GM23338 (cell line): ENCODE measurements around the gene SH3TC2. TPM values are rescaled to one million over a fixed set of nuclear protein-coding genes. Genes with fewer than 3 reads are reported as not detected.
A peak's percentile ranks its signal among the peaks of the same experiment; 100 is the strongest.

Experiments
- ATAC-seq: fragments of 200-7000 bp; cut with Tn5 transposase; 3 replicates; pipeline ENCODE4 v1.9.1; 2020
- DNase-seq: peaks from one replicate; pipeline ENCODE4 v3.0.0-alpha.2; 2015; ENCODE audit warnings: low spot score
- H2AFZ ChIP-seq: fragments of 200-600 bp; sonication (generic); 2 replicates; pipeline ENCODE4 v1.8.0; 2016; ENCODE audit warnings: antibody characterized with exemption, mild to moderate bottlenecking, moderate library complexity
- H3F3A ChIP-seq: fragments of 200-600 bp; sonication (generic); replicated peaks from 2 replicates; pipeline ENCODE4 v1.8.0; 2017; ENCODE audit warnings: antibody characterized with exemption, mixed run types, low read depth
- H3K27ac ChIP-seq: fragments of 200-600 bp; sonication (generic); 2 replicates; pipeline ENCODE4 v1.6.1; 2016; ENCODE audit warnings: low read depth
- H3K27me3 ChIP-seq: fragments of 200-600 bp; sonication (generic); 2 replicates; pipeline ENCODE4 v1.8.0; 2016; ENCODE audit warnings: mild to moderate bottlenecking, mixed run types, moderate library complexity; ENCODE audit not compliant: insufficient read depth
- H3K36me3 ChIP-seq: fragments of 200-600 bp; sonication (generic); 2 replicates; pipeline ENCODE4 v1.8.0; 2016; ENCODE audit warnings: mild to moderate bottlenecking; ENCODE audit not compliant: insufficient read depth
- H3K4me1 ChIP-seq: fragments of 200-600 bp; sonication (generic); 2 replicates; pipeline ENCODE4 v1.8.0; 2016; ENCODE audit warnings: mild to moderate bottlenecking, moderate library complexity; ENCODE audit not compliant: insufficient read depth
- H3K4me2 ChIP-seq: fragments of 200-600 bp; sonication (generic); 2 replicates; pipeline ENCODE4 v1.7.1; 2017; ENCODE audit warnings: mixed run types
- H3K4me3 ChIP-seq: fragments of 200-600 bp; sonication (generic); 2 replicates; pipeline ENCODE4 v1.6.1; 2016; ENCODE audit warnings: mixed run types
- H3K79me2 ChIP-seq: fragments of 200-600 bp; sonication (generic); replicated peaks from 2 replicates; pipeline ENCODE4 v1.8.0; 2017; ENCODE audit warnings: mild to moderate bottlenecking; ENCODE audit not compliant: insufficient read depth
- H3K9me2 ChIP-seq: fragments of 200-600 bp; sonication (generic); 2 replicates; pipeline ENCODE4 v1.8.0; 2017; ENCODE audit not compliant: insufficient read depth
- H4K20me1 ChIP-seq: fragments of 200-600 bp; sonication (generic); replicated peaks from 2 replicates; pipeline ENCODE4 v1.8.0; 2017; ENCODE audit warnings: mild to moderate bottlenecking; ENCODE audit not compliant: insufficient read depth
- H3K27ac Mint-ChIP-seq: 2 replicates; pipeline ENCODE4 v1.8.0; 2020; ENCODE audit warnings: inconsistent platforms, mild to moderate bottlenecking, moderate library complexity, mixed read lengths
- H3K27me3 Mint-ChIP-seq: 3 replicates; pipeline ENCODE4 v1.8.0; 2022; ENCODE audit warnings: low read depth, mild to moderate bottlenecking, moderate library complexity, mixed read lengths, inconsistent platforms; ENCODE audit not compliant: insufficient read depth, poor library complexity
- H3K36me3 Mint-ChIP-seq: 3 replicates; pipeline ENCODE4 v1.8.0; 2021; ENCODE audit warnings: low read depth, mild to moderate bottlenecking, inconsistent platforms, moderate library complexity, mixed read lengths
- H3K4me1 Mint-ChIP-seq: 3 replicates; pipeline ENCODE4 v1.8.0; 2020; ENCODE audit warnings: mild to moderate bottlenecking, inconsistent platforms, mixed read lengths
- H3K4me3 Mint-ChIP-seq: 3 replicates; pipeline ENCODE4 v1.8.0; 2021; ENCODE audit warnings: moderate library complexity, mild to moderate bottlenecking, inconsistent platforms, mixed read lengths
- H3K9me3 Mint-ChIP-seq: 3 replicates; pipeline ENCODE4 v1.8.0; 2020; ENCODE audit warnings: moderate library complexity, mild to moderate bottlenecking, inconsistent platforms, mixed read lengths
- EZH2 ChIP-seq: fragments of 200-600 bp; sonication (generic); IDR thresholded peaks from one replicate; pipeline ENCODE4 v1.8.0; 2017; ENCODE audit warnings: antibody characterized with exemption, mild to moderate bottlenecking, low read depth; ENCODE audit not compliant: unreplicated experiment
- NANOG ChIP-seq: IDR thresholded peaks from 2 replicates; pipeline ENCODE4 v1.6.1; 2016; ENCODE audit warnings: antibody characterized with exemption, borderline replicate concordance
- REST ChIP-seq: IDR thresholded peaks from one replicate; pipeline ENCODE4 v1.6.1; 2018; ENCODE audit warnings: antibody characterized with exemption; ENCODE audit not compliant: unreplicated experiment
- ZNF114 ChIP-seq: fragments of 250-450 bp; sonication (Bioruptor Pico); IDR thresholded peaks from 2 replicates; pipeline ENCODE4 v1.5.0; 2020; ENCODE audit warnings: mild to moderate bottlenecking, moderate library complexity
- ZNF331 ChIP-seq: fragments of 250-450 bp; sonication (Bioruptor Pico); IDR thresholded peaks from 2 replicates; pipeline ENCODE4 v1.5.0; 2020; ENCODE audit warnings: low read depth, mild to moderate bottlenecking, moderate library complexity
- ZNF462 ChIP-seq: fragments of 250-450 bp; sonication (Bioruptor Pico); IDR thresholded peaks from 2 replicates; pipeline ENCODE4 v1.5.0; 2020; ENCODE audit warnings: mild to moderate bottlenecking, moderate library complexity
- polyA plus RNA-seq: library from polyadenylated mRNA; unstranded; fragments of >200 nt; fragmentation: Nextera tagmentation; extraction: Ambion mirVana; gene quantifications from 2 replicates; pipeline ENCODE4 v1.2.1, GENCODE V29; 2016
- total RNA-seq: library from RNA; depleted of rRNA; stranded (reverse); fragments of >200 nt; shearing (Covaris generic); gene quantifications from 2 replicates; pipeline ENCODE4 v1.2.3, GENCODE V29; 2014

SH3TC2 gene
- total and polyA plus RNA-seq, 2 experiments from 2014 or later: 0.10 to 0.17 TPM

- Mint-ChIP-seq H3K9me3 (no peaks in the 10 kb centered on the region), H3K4me3 (no peak overlapping the region), H3K36me3 (no peaks in the 10 kb centered on the region), H3K27ac (no peak overlapping the region), H3K27me3 (peaks cover 3% of the 10 kb centered on the region), H3K4me1 (peaks cover 36% of the 10 kb centered on the region)
- Histone ChIP-seq H3K4me3 (no peak overlapping the region), H3K36me3 (no peaks in the 10 kb centered on the region), H3K27me3 (no peaks in the 10 kb centered on the region), H4K20me1 (no peaks in the 10 kb centered on the region), H3K9me2 (0 out of 2 replicates have a peak, but pooled peaks cover 7% of the 10 kb centered on the region), H2AFZ (peak overlapping the region; percentile 14; the same call in 1 of the 2 replicates), H3K4me2 (no peak overlapping the region), H3K27ac (no peak overlapping the region), H3K4me1 (peaks cover 15% of the 10 kb centered on the region), H3F3A (no peaks in the 10 kb centered on the region), H3K79me2 (no peaks in the 10 kb centered on the region)
- TF ChIP-seq ZNF462 (no peak), NANOG (no peak)
- DNase-seq (no peak), ATAC-seq (no peak)
Measured at GRCh38 chr5:148980731-148981130, 82.1 kb downstream of the SH3TC2 start.

GRCh38 chr5:148979083-148979723 is 83.7 kb downstream of the SH3TC2 start:
- H3K27me3 ChIP-seq: no peaks in the 10 kb centered on the region
- no peaks in the 10 kb centered on the region for H3K36me3 ChIP-seq
- Mint-ChIP-seq H3K4me3 (no peak overlapping the region), H3K27ac (no peak overlapping the region), H3K4me1 (peaks cover 29% of the 10 kb centered on the region), H3K36me3 (no peaks in the 10 kb centered on the region), H3K9me3 (no peaks in the 10 kb centered on the region), H3K27me3 (peaks cover 3% of the 10 kb centered on the region)
- no peak overlapping the region for H3K4me3 ChIP-seq
- H2AFZ ChIP-seq: no peak overlapping the region
- ATAC-seq (no peak), DNase-seq (no peak)
- H4K20me1 ChIP-seq: no peaks in the 10 kb centered on the region
- no peak overlapping the region for H3K27ac ChIP-seq
- no peaks in the 10 kb centered on the region for H3F3A ChIP-seq
- H3K9me2 ChIP-seq: 0 out of 2 replicates have a peak, but pooled peaks cover 7% of the 10 kb centered on the region
- peaks cover 10% of the 10 kb centered on the region for H3K4me1 ChIP-seq
- no peaks in the 10 kb centered on the region for H3K79me2 ChIP-seq
- TF ChIP-seq EZH2 (no peak), ZNF331 (no peak), REST (no peak), ZNF114 (CRISPR knock-in tag) (no peak)
- H3K4me2 ChIP-seq: no peak overlapping the region
